Brain microvascular endothelial cell (primary cell): ENCODE results near the gene LCT.

Source experiments
- DNase-seq: peaks from one replicate; pipeline ENCODE4 v3.0.0-alpha.2; 2020
- H3K27ac ChIP-seq: fragments of 250-450 bp; sonication (Bioruptor Pico); 2 replicates; pipeline ENCODE4 v1.5.1; 2020; ENCODE audit warnings: mild to moderate bottlenecking, moderate library complexity
- H3K27me3 ChIP-seq: fragments of 250-450 bp; sonication (Bioruptor Pico); replicated peaks from 2 replicates; pipeline ENCODE4 v1.5.1; 2020; ENCODE audit warnings: mild to moderate bottlenecking
- H3K36me3 ChIP-seq: fragments of 250-450 bp; sonication (Bioruptor Pico); replicated peaks from 2 replicates; pipeline ENCODE4 v1.5.1; 2020; ENCODE audit warnings: mild to moderate bottlenecking
- H3K4me3 ChIP-seq: 2 replicates; pipeline ENCODE4 v1.5.1; 2011; ENCODE audit warnings: low read depth, mild to moderate bottlenecking, control low read depth, low read length, moderate library complexity
- in situ Hi-C: cut with HindIII; loops from 2 replicates; pipeline ENCODE4 v1.10.0; 2017; ENCODE audit warnings: low sequenced_read_pairs, low pct_ligation_motif_present
- TF ChIP-seq, protein P1 (sequence below): IDR thresholded peaks from 2 replicates; pipeline ENCODE4 v1.5.1; 2011; ENCODE audit warnings: low read depth, mild to moderate bottlenecking, moderate library complexity, low read length, control low read depth, inconsistent platforms; ENCODE audit errors: missing control alignments

Gene LCT

DNA sequence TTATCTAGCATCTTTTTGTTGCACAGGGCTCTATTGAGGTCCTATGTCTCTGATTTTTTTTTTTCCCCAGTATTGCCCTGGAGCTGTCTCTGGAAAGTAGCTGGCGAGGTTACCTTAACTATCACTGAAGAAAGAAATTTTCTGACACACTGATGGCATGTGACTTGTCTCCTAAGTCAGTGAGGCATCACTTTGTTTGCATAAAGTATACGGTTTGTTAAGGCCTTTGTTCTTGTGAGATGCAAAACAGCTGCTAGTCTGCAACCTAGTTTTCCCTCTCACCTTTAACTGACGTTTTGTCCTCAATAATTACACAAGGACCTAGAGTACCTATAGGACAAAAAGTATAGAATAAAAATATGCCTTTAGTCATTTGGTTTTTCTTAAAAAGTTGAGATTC lies 53.5 kb downstream of the LCT start:
- no peak for DNase-seq
- no peak overlapping the region for H3K27ac ChIP-seq
- H3K4me3 ChIP-seq: no peak overlapping the region
- no peaks in the 10 kb centered on the region for H3K27me3 ChIP-seq
- in situ Hi-C loops: no loop called here
- TF ChIP-seq, protein P1, sequence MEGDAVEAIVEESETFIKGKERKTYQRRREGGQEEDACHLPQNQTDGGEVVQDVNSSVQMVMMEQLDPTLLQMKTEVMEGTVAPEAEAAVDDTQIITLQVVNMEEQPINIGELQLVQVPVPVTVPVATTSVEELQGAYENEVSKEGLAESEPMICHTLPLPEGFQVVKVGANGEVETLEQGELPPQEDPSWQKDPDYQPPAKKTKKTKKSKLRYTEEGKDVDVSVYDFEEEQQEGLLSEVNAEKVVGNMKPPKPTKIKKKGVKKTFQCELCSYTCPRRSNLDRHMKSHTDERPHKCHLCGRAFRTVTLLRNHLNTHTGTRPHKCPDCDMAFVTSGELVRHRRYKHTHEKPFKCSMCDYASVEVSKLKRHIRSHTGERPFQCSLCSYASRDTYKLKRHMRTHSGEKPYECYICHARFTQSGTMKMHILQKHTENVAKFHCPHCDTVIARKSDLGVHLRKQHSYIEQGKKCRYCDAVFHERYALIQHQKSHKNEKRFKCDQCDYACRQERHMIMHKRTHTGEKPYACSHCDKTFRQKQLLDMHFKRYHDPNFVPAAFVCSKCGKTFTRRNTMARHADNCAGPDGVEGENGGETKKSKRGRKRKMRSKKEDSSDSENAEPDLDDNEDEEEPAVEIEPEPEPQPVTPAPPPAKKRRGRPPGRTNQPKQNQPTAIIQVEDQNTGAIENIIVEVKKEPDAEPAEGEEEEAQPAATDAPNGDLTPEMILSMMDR: no peak
- H3K36me3 ChIP-seq: peaks cover 55% of the 10 kb centered on the region

DNA sequence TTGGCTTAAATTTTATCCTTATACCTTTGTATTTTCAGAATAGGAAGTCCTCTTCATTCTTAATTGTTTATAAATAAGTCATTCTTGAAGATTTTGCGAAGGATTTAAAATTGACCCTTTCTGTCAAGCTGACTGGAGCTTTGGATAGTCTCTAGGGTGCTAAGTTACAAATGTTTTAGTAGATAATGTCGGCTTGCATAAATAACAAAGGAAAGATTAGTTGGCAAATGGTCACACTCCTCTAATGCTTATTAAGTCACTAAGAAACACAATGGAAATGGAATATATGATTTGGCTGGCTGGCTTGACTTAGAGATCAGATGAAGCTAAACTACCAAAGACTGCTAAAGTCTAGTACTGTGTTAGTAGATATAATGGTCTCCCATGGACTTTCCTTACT lies 54.8 kb downstream of the LCT start:
- in situ Hi-C loops: no loop called here
- no peak for DNase-seq
- Histone ChIP-seq H3K27ac (no peak overlapping the region), H3K36me3 (peaks cover 64% of the 10 kb centered on the region), H3K27me3 (no peaks in the 10 kb centered on the region), H3K4me3 (no peak overlapping the region)
- TF ChIP-seq, protein P1: no peak

DNA sequence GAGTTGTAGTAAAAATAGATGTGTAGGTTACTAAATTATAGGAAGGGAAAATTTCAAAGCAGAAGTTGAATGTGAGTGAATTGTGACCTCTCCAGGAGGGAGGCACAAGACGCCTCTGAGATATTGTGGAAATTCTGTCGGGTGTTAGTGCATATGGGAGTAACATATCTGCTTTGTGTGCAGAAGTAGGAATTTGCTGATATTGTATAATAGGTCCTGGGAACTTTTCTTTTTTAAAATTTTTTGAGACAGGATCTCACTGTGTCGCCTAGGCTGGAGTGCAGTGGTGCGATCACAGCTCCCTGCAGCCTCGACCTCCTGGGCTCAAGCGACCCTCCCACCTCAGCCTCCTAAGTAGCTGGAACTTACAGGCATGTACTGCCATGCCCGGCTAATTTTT lies 60.6 kb downstream of the LCT start:
- Histone ChIP-seq H3K4me3 (no peak overlapping the region), H3K36me3 (peaks cover 65% of the 10 kb centered on the region), H3K27me3 (no peaks in the 10 kb centered on the region), H3K27ac (no peak overlapping the region)
- in situ Hi-C loops: no loop called here
- TF ChIP-seq, protein P1: no peak
- DNase-seq: no peak

DNA sequence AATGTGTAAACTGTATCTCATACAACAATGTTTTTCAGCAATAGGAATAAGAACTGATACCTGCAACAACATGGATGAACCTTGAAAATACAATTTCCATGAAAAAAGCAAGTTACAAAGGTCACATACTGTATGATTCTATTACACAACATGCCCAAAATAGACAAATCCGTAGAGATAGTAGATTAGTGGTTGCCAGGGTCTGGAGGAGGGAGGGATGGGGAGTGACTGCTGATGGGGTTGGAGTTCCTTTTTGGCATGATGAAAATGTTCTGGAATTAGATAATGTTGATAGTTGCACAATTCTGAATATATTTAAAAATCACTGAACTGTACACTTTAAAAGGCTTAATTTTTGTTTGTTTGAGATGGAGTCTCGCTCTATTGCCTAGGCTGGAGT lies 61.6 kb downstream of the LCT start:
- TF ChIP-seq, protein P1: no peak
- Histone ChIP-seq H3K27me3 (no peaks in the 10 kb centered on the region), H3K27ac (no peak overlapping the region), H3K4me3 (no peak overlapping the region), H3K36me3 (peaks cover 61% of the 10 kb centered on the region)
- in situ Hi-C loops: no loop called here
- no peak for DNase-seq

DNA sequence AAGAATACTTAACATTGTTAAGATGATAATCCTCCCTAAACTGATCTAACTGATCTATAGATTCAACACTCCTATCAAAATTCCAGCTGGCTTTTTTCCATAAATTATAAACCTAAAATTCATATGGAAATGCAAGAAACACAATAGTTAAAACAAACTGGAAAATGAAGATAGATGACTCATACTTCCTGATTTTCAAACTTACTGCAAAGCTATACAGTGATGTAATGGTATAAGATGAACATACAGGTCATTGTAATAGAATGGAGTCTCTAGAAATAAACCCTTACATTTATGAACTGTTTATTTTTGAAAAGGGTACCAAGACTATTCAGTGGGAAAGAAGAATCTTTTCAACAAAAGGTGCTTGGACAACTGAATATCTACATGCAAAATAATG lies 63.1 kb downstream of the LCT start:
- DNase-seq: no peak
- in situ Hi-C loops: no loop called here
- TF ChIP-seq, protein P1: no peak
- Histone ChIP-seq H3K36me3 (peaks cover 56% of the 10 kb centered on the region), H3K27ac (peak overlapping the region; percentile 34), H3K4me3 (no peak overlapping the region), H3K27me3 (no peaks in the 10 kb centered on the region)

DNA sequence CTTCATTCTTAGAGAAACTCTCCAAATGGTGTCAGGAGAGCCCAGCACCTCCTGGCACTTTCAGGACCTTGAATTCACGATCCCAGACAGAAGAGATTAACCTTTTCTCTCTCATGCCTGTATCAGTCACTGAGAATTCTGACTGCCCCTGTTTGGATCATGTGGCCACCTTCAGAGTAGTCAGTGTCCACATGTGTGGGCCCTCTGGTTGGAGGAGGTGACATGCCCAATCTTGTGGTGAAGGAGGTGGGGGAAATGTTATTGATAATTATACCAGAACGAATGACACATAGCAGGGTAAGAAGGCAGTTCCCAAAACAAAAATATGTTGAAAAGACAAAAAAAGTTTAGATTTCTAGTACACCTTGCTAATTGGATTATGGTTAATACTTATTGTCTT lies 63.7 kb downstream of the LCT start:
- Histone ChIP-seq H3K36me3 (peaks cover 61% of the 10 kb centered on the region), H3K4me3 (no peak overlapping the region), H3K27me3 (no peaks in the 10 kb centered on the region), H3K27ac (peak overlapping the region; percentile 21)
- DNase-seq: no peak
- in situ Hi-C loops: no loop called here
- TF ChIP-seq, protein P1: no peak
